ENCODE results near the gene ENTREP3.
A peak's percentile ranks its signal among the peaks of the same experiment; 100 is the strongest.

The ENTREP3 gene

DNA sequence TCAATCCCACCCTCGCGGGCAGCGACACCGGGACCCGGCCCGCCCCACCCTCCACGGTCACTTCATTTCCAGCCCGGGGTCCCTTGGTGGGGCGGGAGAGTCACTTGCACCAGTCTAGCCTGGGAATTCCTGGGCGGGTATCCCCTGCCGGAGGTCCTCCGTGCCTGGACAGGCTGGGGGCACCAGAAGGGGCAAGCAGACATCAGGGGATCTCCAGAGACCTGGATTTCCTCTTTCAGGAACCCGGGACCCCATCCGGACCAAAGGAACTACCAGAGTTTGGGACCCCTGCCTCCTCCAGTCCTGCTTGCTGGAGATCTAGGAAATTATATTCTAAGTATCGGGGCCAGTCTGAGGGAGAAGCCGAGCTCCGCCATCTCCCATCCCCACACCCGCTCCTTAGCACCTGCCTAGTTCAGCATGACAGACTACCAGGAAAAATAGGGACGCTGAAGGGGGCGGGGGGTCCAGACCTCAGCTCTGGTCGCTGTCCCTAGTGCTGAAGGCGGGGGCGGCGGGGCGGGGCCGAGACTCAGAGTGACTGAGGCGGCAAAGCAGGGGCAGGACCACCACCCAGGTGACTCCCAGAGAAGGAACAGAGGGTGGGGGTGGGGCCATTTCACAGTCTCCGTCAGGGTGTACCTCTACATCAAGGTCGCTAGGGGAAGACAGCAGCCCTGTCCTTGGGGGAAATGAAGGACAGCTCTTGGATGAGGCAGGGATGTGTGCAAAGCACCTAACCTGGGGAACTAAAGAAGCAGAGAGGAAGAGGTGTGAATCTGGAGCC, 22.8 kb upstream of the ENTREP3 start:
- DNase-seq = peak; percentile 19

- DNase-seq = peak; percentile 94
These were observed 22.0 kb upstream of the ENTREP3 start, which contains the start of gene HCN3 for GRCh38 chr1:155277070-155277901. HCN3 (plus strand) TSS chr1:155277463; CDS start chr1:155277591, 128 bp downstream.

GRCh38 chr1:155273343-155274245, 18.3 kb upstream of the ENTREP3 start, which contains the start of gene CLK2:
CLK2 (minus strand) TSS chr1:155273504; CDS start chr1:155270977, 2,527 bp downstream.
- DNase-seq = peak; percentile 95

DNA sequence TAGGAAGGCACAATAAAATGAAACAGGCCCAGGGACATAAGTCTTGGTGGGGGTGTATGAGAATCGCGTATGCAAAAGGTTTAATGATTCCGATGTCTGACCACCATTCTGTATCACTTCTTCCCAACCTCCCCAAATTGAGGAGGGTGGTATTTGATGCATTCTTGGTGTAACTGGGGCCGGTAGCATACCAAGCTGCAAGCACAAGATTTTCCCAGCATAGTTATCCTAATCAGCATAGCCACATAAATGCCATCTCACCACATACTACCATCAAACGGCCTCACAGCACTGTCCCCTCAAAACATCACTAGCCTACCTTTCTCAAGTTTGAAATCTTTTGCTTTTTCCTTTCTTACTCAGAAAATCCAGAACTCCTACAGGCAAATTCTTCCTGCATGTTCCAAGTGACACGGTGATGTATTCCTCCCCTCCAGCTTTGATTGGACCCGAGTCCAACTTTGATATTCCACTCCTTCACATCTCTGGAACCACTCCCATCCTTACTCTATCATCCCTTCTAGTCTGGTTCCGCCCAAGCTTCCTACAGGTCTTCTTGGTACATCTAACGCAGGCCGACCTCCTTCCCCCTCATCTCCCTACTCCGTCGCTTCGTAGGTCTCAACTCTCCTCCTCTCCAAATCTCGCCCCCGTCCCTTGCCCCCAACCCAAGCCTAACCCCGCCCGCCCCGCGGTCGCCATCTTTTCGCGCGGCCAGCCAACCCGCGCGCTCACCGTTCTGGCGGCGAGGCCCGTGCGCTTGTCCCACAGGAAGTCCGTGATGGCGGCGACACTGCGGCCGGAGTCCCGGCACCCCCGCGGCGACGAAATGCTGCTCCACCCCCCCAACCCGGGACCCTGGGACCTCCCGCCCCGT, 17.4 kb upstream of the ENTREP3 start:
- DNase-seq = peak; percentile 56

DNA sequence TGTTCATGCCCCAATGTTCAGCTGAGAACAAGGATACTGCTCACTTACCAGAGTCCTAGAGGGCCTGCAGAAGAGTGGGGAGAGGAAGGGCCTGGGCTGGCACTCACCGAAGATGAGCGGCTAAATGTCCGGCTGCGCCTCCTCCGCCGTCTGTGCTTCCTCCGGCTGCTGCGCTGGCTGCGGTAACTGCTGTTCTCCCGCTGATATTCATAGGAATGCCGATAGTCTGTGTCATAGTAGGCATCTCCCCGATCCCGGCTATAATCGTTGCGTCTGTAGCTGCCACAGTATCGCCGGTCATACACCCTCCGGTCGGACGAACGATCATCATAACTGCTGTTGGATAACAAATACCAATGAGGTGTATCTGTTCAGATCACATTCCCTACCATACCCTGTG, 14.1 kb upstream of the ENTREP3 start:
- DNase-seq = no peak

- DNase-seq = no peak
These were observed 13.3 kb upstream of the ENTREP3 start for GRCh38 chr1:155268630-155269029.

- no peak for DNase-seq
These were observed 12.1 kb upstream of the ENTREP3 start for GRCh38 chr1:155267373-155267772.

DNA sequence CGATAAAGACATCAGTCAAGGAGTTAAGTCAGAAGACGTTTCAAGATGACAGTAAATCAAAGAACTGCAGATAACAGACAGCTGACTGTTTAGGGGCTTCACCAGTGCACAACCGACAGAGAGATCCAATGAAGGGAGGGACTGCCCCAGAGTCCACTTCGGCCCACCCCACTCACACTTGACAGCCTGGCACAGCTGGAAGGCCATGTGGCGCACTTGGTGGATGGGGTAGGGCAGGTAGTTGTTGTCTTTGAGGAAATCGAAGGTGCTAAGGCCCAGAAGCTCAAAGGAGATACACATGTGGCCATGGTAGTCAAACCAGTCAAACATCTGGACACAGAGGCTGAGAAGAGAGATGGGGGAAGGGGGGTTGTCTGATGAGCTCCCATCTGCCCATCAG, 11.3 kb upstream of the ENTREP3 start:
- no peak for DNase-seq

DNA sequence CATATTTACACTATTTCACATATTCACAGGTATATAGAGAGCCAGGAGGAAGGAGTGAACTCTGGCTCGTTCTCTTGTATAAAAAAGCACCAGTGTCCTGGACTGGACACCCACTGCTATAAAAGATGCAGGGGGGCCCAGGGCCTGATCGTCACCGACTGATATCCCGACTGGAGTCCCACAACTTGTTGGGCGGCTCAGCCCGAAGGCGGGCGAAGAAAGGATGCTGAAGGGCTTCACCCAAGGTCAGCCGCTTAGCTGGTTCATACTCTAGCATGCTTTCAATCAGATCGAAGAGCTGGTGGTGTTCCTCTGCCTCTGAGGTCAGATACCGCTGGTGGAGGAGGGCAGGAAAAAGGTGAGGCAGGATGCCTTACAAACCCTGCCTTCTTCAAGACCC, 7.8 kb upstream of the ENTREP3 start:
- no peak for DNase-seq

GRCh38 chr1:155261852-155262673, 6.8 kb upstream of the ENTREP3 start, which contains the start of gene SCAMP3:
SCAMP3 (minus strand) TSS chr1:155262360; CDS start chr1:155262151, 209 bp downstream.
- peak; percentile 98 for DNase-seq

- DNase-seq = no peak
These were observed 6.2 kb upstream of the ENTREP3 start for GRCh38 chr1:155261493-155261851.

DNA sequence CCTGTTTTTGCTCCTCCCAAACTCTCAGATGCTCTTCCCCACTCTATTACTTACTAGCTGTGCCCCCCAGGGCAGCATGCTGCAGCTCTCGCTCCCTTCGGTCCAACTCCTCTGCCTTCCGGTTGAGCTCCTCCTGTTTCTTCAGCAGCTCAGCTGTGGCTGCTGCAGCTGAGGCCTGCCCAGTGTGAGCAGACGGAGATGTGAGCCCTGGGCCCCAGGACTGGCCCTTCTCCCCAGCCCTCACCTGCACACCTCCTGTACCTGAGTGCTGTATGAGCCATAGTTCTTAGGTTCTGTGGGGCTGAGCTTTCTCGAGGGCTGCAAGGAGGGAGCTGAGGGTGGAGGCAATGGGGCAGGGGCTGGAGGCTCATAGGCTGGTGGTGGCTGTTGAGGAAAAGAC, 5.0 kb upstream of the ENTREP3 start:
- DNase-seq = no peak

DNA sequence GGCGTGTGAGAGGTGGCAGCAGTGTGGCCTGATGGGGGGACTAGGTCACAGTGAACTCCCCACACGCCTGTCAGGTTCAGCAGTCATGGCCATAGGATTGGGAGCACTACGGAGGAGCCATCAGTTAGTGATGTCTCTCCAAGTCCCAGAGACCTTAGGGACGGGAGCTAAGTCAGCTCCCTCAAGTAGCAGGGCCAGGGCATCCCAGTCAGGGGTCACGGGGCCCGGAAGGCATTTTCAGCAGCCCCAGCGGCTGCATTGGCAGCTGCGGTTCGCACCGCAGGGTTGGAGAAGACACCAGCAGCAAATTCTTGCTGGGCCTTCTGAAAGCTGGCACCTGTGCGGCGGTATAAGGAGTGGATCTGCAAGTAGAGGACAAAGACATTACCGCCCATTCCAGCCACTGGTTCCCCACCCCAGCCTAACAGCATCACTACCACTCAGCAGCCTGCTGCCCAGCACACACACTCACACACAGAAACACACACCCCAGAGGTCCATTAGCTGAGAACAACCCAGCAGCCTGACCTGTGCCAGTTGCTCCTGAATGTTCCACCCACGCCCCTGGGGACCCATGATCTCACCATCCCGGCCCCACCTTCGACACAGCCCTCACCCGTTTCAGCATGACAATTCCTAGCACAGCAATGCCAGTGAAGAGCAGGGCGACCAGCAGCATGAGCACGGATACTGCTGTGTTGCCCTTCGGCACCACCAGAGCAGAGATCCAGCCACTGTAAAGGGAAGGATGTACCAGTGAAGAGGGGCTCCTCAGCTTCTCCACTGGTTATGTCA, 972 bp upstream of the ENTREP3 start:
- no peak for DNase-seq

DNA sequence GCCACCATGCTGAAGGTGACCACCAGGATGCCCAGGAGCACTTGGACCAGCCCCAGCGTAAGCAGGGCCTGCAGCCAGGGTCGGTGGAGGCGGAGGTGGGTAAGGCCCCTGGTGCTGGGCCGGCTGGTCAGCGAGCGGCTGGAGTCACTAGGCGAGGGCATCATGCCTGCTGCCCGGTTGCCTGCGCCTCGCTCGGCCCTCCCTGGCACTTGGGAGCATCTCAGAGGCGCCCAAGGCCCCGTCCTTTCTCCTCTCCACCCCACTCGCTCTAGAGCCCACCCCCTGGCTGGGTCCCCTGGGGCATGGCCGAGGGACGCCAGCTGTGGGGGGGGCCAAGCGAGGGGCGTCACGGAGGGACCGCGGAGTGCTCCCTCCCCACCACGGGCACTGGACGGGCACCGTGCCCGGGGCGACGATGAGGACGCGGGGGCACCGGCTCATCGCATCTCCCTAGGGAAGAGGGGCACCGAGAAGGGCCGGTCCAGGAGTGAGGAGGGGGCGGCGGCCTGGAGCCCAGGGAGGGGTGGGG, 505 bp downstream of the ENTREP3 start:
- DNase-seq = no peak

DNA sequence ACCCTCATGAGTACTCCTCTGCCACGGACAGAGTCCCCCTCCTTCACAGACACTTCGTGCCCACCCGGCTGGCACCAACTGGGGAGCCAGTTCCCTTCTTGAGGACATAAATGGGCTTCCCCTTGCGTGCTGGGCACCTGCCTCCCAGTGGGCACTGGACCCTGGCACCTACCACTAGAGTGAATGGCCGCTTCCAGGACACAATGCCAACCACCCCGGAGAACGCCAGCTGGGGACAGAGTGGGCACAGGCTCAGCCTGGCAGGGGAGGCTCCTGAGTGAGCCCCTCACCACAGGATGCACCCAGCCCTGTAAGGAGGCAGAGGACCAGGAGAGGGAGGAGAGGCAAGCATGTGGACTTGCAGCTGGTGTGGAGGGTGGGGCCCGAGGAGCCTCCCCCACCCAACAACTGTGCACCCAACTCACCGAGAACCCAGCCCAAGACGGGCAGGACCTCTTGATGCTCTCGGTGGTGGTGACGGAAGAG, 1.0 kb downstream of the ENTREP3 start:
- DNase-seq = no peak

GRCh38 chr1:155253797-155254196, 1.5 kb downstream of the ENTREP3 start:
- no peak for DNase-seq

DNA sequence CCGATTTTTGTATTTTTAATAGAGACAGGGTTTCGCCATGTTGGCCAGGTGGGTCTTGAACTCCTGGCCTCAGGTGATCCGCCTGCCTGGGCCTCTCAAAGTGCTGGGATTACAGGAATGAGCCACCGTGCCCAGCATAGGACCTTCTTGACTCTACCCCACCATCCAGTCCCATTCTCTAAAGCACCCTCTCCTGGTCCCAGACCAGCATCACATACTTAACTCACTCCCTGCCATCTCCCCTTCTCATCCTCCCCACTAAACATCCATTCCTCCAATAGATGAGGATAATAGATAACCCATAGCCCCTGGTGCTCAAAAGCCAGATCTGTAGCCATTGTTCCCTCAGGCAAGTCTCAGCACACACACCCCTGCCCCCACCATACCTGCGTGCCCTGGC, 2.1 kb downstream of the ENTREP3 start:
- DNase-seq = no peak

GRCh38 chr1:155251566-155251965, 3.7 kb downstream of the ENTREP3 start:
- no peak for DNase-seq

GRCh38 chr1:155250633-155251449, 4.4 kb downstream of the ENTREP3 start:
- DNase-seq = peak; percentile 90

Measured in fibroblast of upper back skin (primary cell).